PC-9 (cell line): ENCODE measurements around the gene TTI1.

ENCODE experiments used
- CTCF ChIP-seq: fragments of 200-600 bp; sonication (generic); conservative IDR thresholded peaks from 2 replicates; pipeline ENCODE4 v1.6.1; 2017; ENCODE audit warnings: mixed run types, antibody characterized with exemption, mild to moderate bottlenecking, moderate library complexity
- EZH2 ChIP-seq: fragments of 200-600 bp; sonication (generic); IDR thresholded peaks from 2 replicates; pipeline ENCODE4 v1.8.0; 2017; ENCODE audit warnings: antibody characterized with exemption, low read depth

GRCh38 chr20:37977786-37978185 lies 55.5 kb downstream of the TTI1 start:
- no peak for TF ChIP-seq CTCF
- no peak for TF ChIP-seq EZH2
